WTC11 (cell line): ENCODE data around the gene NLRC5.

Experiments used
- ELF4 ChIP-seq: sonication (generic); formaldehyde crosslinking; IDR thresholded peaks from 2 replicates; pipeline ENCODE4 v1.8.1; 2022; ENCODE audit warnings: low read depth, mild to moderate bottlenecking, moderate library complexity, missing genetic modification reagents
- RELA ChIP-seq: sonication (generic); formaldehyde crosslinking; IDR thresholded peaks from 2 replicates; pipeline ENCODE4 v1.8.1; 2022; ENCODE audit warnings: missing genetic modification reagents, mild to moderate bottlenecking, borderline replicate concordance
- ZNF219 ChIP-seq: sonication (generic); formaldehyde crosslinking; IDR thresholded peaks from 2 replicates; pipeline ENCODE4 v1.8.0; 2023; ENCODE audit warnings: missing genetic modification reagents, mild to moderate bottlenecking, borderline replicate concordance
- TF ChIP-seq, protein P1 (sequence below): fragments of 200-600 bp; IDR thresholded peaks from 2 replicates; pipeline ENCODE4 v1.8.0; 2022; ENCODE audit warnings: antibody characterized with exemption
- TF ChIP-seq, protein P2 (sequence below): sonication (generic); formaldehyde crosslinking; IDR thresholded peaks from 2 replicates; pipeline ENCODE4 v1.8.0; 2022; ENCODE audit warnings: mild to moderate bottlenecking, missing genetic modification reagents

DNA sequence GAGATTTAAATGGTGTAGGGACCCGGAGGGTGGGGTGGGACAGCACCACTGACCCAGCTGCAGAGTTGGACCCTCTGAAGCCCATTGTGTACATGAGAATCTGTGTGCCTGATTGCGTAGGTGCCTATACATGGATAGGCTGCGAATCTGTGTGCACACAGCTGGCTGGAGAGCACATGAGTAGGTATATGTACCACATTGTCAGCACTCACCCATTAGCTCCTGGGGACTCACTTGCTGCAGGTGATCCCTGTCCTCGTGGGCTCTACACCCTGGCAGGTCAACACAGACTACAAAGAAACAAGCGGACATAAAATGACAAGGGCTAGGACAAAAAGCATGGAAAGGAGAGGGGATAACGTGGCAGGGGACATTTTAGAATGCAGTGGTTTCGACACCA is 38.9 kb upstream of the NLRC5 start:
- TF ChIP-seq RELA (CRISPR knock-in tag) (no peak), ZNF219 (no peak), ELF4 (no peak)
- TF ChIP-seq, protein P1, sequence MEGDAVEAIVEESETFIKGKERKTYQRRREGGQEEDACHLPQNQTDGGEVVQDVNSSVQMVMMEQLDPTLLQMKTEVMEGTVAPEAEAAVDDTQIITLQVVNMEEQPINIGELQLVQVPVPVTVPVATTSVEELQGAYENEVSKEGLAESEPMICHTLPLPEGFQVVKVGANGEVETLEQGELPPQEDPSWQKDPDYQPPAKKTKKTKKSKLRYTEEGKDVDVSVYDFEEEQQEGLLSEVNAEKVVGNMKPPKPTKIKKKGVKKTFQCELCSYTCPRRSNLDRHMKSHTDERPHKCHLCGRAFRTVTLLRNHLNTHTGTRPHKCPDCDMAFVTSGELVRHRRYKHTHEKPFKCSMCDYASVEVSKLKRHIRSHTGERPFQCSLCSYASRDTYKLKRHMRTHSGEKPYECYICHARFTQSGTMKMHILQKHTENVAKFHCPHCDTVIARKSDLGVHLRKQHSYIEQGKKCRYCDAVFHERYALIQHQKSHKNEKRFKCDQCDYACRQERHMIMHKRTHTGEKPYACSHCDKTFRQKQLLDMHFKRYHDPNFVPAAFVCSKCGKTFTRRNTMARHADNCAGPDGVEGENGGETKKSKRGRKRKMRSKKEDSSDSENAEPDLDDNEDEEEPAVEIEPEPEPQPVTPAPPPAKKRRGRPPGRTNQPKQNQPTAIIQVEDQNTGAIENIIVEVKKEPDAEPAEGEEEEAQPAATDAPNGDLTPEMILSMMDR, result no peak
- TF ChIP-seq, protein P2, sequence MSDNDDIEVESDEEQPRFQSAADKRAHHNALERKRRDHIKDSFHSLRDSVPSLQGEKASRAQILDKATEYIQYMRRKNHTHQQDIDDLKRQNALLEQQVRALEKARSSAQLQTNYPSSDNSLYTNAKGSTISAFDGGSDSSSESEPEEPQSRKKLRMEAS, result no peak
